GM10266 (cell line): ENCODE results near the gene OGG1.

ENCODE experiments used
- DNase-seq: peaks from one replicate; pipeline ENCODE4 v3.0.0; 2012; ENCODE audit errors: extremely low spot score
- CTCF ChIP-seq: IDR thresholded peaks from 2 replicates; pipeline ENCODE4 v1.5.1; 2012; ENCODE audit warnings: mild to moderate bottlenecking, low read depth; ENCODE audit not compliant: control insufficient read depth, insufficient read depth; ENCODE audit errors: missing control alignments

OGG1 gene

DNA sequence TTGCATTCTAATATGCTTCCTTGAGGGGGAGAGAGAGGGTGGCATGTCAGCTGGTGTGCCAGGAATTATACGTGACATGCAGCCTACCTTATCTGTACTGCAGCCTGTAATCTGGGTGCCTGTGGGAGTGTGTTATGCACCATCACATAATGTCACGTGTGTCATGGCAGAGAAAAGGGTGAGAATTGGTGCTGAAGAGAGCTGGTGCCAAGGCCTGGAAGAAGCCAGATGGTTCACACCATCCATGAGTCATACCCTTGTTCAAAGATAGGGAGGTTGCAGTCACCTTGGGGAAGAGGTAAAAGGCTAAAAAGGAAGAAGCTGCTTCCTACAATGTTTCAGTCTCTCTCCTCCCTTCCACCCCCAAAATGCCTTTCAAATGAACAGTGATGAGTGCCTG, 12.9 kb upstream of the OGG1 start:
- DNase-seq = no peak
- TF ChIP-seq CTCF = no peak

DNA sequence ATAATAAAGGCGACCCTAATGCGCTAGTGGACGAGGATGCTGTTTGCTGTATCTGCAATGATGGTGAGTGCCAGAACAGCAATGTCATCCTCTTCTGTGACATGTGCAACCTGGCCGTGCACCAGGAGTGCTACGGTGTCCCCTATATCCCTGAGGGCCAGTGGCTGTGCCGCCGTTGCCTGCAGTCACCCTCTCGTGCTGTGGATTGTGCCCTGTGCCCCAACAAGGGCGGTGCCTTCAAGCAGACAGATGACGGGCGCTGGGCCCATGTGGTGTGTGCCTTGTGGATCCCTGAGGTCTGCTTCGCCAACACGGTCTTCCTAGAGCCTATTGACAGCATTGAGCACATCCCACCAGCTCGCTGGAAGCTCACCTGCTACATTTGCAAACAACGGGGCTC, 10.6 kb upstream of the OGG1 start:
- DNase-seq = no peak
- no peak for TF ChIP-seq CTCF

DNA sequence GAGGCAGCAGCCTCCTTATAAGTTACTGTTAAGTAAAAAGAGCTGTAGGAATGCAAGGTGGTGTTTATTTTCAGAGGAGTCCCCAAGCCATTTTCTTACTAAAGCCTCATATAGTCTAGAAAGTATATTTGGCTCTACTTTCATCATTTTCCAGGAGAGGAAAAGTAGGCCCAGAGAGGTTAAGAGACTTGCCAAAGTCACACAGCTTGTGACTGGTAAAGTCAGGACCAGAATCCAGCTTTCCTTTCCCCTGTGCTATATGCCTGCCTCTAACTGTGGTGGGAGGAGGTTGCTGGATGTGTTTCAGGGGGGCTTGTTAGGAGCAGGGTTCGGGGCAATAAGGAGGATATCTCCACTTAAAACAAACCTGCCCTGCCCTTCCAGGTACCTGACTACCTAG, 7.2 kb upstream of the OGG1 start:
- no peak for TF ChIP-seq CTCF
- DNase-seq = no peak

DNA sequence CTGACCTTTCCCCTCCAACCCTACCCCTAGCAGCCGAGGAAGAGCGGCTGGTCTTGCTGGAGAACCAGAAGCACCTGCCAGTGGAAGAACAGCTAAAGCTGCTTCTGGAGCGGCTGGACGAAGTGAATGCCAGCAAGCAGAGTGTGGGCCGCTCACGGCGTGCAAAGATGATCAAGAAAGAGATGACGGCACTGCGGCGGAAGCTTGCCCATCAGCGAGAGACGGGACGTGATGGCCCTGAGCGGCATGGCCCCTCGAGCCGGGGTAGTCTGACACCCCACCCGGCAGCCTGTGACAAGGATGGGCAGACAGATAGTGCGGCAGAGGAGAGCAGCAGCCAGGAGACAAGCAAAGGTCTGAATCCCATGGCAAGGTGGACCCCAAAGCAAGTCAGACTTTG, 6.2 kb upstream of the OGG1 start:
- TF ChIP-seq CTCF = no peak

DNA sequence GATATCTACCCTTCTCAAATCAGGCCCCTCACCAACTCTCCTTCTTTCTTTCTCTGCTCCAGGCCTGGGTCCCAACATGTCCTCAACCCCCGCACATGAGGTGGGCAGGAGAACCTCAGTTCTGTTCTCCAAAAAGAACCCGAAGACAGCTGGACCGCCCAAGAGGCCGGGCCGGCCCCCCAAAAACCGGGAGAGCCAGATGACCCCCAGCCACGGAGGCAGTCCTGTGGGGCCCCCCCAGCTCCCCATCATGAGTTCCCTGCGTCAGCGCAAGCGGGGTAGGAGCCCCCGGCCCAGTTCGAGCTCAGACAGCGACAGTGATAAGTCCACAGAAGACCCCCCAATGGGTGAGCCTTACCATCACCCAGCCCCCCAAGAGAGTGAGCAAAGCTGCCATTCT, 5.6 kb upstream of the OGG1 start:
- DNase-seq = no peak
- TF ChIP-seq CTCF = no peak

More for the DNA sequence above, 6.2 kb upstream of the OGG1 start:
- DNase-seq = no peak

DNA sequence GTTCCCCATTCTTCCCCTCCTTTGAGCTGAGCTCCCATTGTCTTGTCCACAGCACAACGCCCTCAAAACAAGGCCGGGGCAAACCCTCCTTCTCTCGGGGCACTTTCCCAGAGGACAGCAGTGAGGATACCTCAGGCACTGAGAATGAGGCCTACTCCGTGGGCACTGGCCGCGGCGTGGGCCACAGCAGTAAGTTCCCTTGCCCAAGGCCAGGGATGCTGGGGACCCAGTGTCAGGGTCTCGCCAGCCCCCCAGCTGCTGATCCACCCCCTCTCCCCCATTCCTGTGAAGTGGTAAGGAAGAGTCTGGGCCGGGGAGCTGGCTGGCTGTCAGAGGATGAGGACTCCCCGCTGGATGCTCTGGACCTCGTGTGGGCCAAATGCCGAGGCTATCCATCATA, 4.2 kb upstream of the OGG1 start:
- TF ChIP-seq CTCF = no peak
- no peak for DNase-seq

- no peak for TF ChIP-seq CTCF
- DNase-seq = no peak
These were observed 3.4 kb upstream of the OGG1 start for GRCh38 chr3:9746330-9746729.

DNA sequence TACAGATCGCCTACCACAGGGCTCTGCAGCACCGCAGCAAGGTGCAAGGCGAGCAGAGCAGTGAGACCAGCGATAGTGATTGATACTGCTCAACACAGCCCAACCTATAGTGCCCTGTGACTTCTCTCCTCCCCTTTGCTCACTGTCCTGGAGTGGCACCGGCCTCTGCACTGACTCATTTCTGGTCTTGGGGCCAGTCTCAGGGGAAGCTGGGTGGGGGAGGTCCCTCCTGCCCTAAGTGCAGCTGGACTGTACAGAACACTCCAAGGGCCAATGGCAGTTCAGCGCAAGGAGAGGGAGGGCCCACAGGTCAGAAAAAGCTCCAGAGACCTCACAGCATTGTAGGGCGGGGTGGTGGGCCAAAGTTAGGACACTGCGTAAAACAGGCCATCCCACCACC, 2.5 kb upstream of the OGG1 start:
- DNase-seq = no peak
- no peak for TF ChIP-seq CTCF
